Rectal smooth muscle tissue (tissue), 1 donor: ENCODE data around the gene ADAD2.

Experiments
- H3K27ac ChIP-seq: one replicate; pipeline ENCODE4 v1.7.0; 2013; ENCODE audit warnings: low read depth, low read length, inconsistent platforms
- H3K27me3 ChIP-seq: one replicate; pipeline ENCODE4 v1.7.0; 2013; ENCODE audit warnings: low read length; ENCODE audit not compliant: control insufficient read depth, insufficient read depth
- H3K36me3 ChIP-seq: one replicate; pipeline ENCODE4 v1.7.0; 2013; ENCODE audit warnings: low read length; ENCODE audit not compliant: control insufficient read depth, insufficient read depth
- H3K4me1 ChIP-seq: one replicate; pipeline ENCODE4 v1.7.0; 2013; ENCODE audit warnings: low read length; ENCODE audit not compliant: control insufficient read depth, insufficient read depth
- H3K4me3 ChIP-seq: one replicate; pipeline ENCODE4 v1.7.0; 2013; ENCODE audit warnings: low read length
- H3K9ac ChIP-seq: one replicate; pipeline ENCODE4 v1.7.0; 2013; ENCODE audit warnings: low read length

ADAD2 gene

GRCh38 chr16:84237994-84238750 lies 47.2 kb downstream of the ADAD2 start:
- Histone ChIP-seq H3K4me1 (peaks cover 5% of the 10 kb centered on the region), H3K4me3 (no peak overlapping the region), H3K27ac (no peak overlapping the region), H3K27me3 (peaks cover 3% of the 10 kb centered on the region), H3K9ac (no peak overlapping the region), H3K36me3 (no peaks in the 10 kb centered on the region)

GRCh38 chr16:84239141-84239769 lies 48.3 kb downstream of the ADAD2 start:
- Histone ChIP-seq H3K27me3 (peaks cover 3% of the 10 kb centered on the region), H3K4me1 (peaks cover 5% of the 10 kb centered on the region), H3K36me3 (no peaks in the 10 kb centered on the region), H3K9ac (no peak overlapping the region), H3K27ac (no peak overlapping the region), H3K4me3 (no peak overlapping the region)

- no peaks in the 10 kb centered on the region for H3K36me3 ChIP-seq
- H3K9ac ChIP-seq, result no peak within 1 kb of the TSS
- no peak within 1 kb of the TSS for H3K4me3 ChIP-seq
- peaks cover 3% of the 10 kb centered on the region for H3K27me3 ChIP-seq
- peaks cover 5% of the 10 kb centered on the region for H3K4me1 ChIP-seq
- no peak within 1 kb of the TSS for H3K27ac ChIP-seq
Observed at GRCh38 chr16:84239909-84240308, 49.0 kb downstream of the ADAD2 start, which contains the start of gene KCNG4. Gene KCNG4, minus strand, starts transcription at chr16:84240012. Its CDS starts 2,527 bp downstream, at chr16:84237485.

- H3K27ac ChIP-seq, result no peak overlapping the region
- no peaks in the 10 kb centered on the region for H3K36me3 ChIP-seq
- peaks cover 3% of the 10 kb centered on the region for H3K27me3 ChIP-seq
- H3K4me1 ChIP-seq, result peaks cover under 1% of the 10 kb centered on the region
- H3K9ac ChIP-seq, result no peak overlapping the region
- H3K4me3 ChIP-seq, result no peak overlapping the region
Observed at GRCh38 chr16:84240455-84240854, 49.5 kb downstream of the ADAD2 start.

GRCh38 chr16:84241778-84242177 lies 50.8 kb downstream of the ADAD2 start:
- Histone ChIP-seq H3K4me1 (no peaks in the 10 kb centered on the region), H3K27ac (no peak overlapping the region), H3K9ac (no peak overlapping the region), H3K36me3 (no peaks in the 10 kb centered on the region), H3K27me3 (peaks cover 3% of the 10 kb centered on the region), H3K4me3 (no peak overlapping the region)

GRCh38 chr16:84242839-84243238 lies 51.9 kb downstream of the ADAD2 start:
- no peaks in the 10 kb centered on the region for H3K4me1 ChIP-seq
- H3K9ac ChIP-seq, result no peak overlapping the region
- H3K27ac ChIP-seq, result no peak overlapping the region
- H3K27me3 ChIP-seq, result peaks cover 3% of the 10 kb centered on the region
- no peaks in the 10 kb centered on the region for H3K36me3 ChIP-seq
- no peak overlapping the region for H3K4me3 ChIP-seq

- Histone ChIP-seq H3K4me1 (no peaks in the 10 kb centered on the region), H3K27me3 (peaks cover 3% of the 10 kb centered on the region), H3K36me3 (no peaks in the 10 kb centered on the region), H3K9ac (no peak overlapping the region), H3K27ac (no peak overlapping the region), H3K4me3 (no peak overlapping the region)
Observed at GRCh38 chr16:84243732-84244131, 52.8 kb downstream of the ADAD2 start.

- Histone ChIP-seq H3K27ac (no peak overlapping the region), H3K27me3 (peaks cover 3% of the 10 kb centered on the region), H3K9ac (no peak overlapping the region), H3K4me3 (no peak overlapping the region), H3K36me3 (no peaks in the 10 kb centered on the region), H3K4me1 (no peaks in the 10 kb centered on the region)
Observed at GRCh38 chr16:84244728-84245127, 53.8 kb downstream of the ADAD2 start.

GRCh38 chr16:84245956-84246678 lies 55.2 kb downstream of the ADAD2 start:
- no peak overlapping the region for H3K27ac ChIP-seq
- H3K4me1 ChIP-seq, result no peaks in the 10 kb centered on the region
- no peak overlapping the region for H3K9ac ChIP-seq
- H3K4me3 ChIP-seq, result no peak overlapping the region
- no peaks in the 10 kb centered on the region for H3K27me3 ChIP-seq
- H3K36me3 ChIP-seq, result no peaks in the 10 kb centered on the region

- Histone ChIP-seq H3K36me3 (no peaks in the 10 kb centered on the region), H3K4me1 (no peaks in the 10 kb centered on the region), H3K4me3 (no peak overlapping the region), H3K9ac (no peak overlapping the region), H3K27me3 (no peaks in the 10 kb centered on the region), H3K27ac (no peak overlapping the region)
Observed at GRCh38 chr16:84246679-84247077, 55.7 kb downstream of the ADAD2 start.
